CD4-positive, alpha-beta T cell treated with Interleukin-15 for 1 hour (primary cell): ENCODE data around the gene BCAR1.

Source experiments
- DNase-seq: peaks from one replicate; pipeline ENCODE4 v3.0.0-alpha.2; 2020

The BCAR1 gene

GRCh38 chr16:75198135-75198600, 53.3 kb downstream of the BCAR1 start:
- DNase-seq, result no peak

DNA sequence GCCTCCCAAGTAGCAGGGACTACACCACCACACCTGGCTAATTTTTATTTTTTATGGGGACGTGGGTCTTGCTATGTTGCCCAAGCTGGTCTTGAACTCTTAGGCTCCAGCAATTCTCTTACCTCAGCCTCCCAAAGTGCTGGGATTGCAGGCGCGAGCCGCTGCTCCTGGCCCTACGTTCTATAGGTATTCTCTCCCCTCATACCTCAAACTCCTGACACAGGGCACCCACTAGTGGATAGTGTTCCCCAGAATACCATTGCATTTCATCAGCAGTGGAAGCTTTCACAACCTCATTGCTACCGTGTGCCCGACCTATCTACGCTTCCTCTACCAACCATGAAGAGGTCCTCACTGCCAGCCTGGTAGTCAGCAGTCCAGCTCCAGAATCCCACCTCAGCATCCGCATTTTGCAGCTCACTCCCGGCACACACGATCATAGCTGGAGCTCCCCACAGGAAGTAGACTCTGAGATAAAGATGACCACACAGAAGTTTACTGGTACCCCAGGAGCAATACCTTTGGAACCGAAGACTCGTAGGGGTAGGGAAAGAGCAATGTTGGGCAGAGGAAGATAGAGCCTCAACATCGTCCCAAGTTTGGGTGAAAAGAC, 53.8 kb downstream of the BCAR1 start:
- DNase-seq, result no peak

DNA sequence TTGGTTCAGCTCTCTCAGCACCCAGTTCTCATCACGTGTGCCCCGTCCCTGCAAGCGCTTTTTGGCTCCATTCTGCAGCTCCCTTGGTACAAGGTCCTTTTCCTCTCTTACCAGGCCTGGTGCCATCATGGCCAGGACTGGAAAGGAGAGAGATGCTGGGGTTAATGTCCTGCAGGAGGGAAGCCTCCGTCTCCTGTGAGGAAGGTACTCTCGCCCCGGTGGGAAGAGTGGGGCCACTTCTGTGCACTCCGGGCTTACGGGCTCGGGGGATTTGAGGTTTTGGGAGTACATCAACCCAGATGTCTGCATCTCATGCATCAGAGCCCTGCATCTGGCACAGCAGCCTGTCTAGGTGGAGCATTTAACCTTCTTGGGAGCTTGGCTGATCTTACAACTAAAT, 54.6 kb downstream of the BCAR1 start:
- DNase-seq, result no peak

- no peak for DNase-seq
Measured at GRCh38 chr16:75195811-75196790, 55.3 kb downstream of the BCAR1 start.

DNA sequence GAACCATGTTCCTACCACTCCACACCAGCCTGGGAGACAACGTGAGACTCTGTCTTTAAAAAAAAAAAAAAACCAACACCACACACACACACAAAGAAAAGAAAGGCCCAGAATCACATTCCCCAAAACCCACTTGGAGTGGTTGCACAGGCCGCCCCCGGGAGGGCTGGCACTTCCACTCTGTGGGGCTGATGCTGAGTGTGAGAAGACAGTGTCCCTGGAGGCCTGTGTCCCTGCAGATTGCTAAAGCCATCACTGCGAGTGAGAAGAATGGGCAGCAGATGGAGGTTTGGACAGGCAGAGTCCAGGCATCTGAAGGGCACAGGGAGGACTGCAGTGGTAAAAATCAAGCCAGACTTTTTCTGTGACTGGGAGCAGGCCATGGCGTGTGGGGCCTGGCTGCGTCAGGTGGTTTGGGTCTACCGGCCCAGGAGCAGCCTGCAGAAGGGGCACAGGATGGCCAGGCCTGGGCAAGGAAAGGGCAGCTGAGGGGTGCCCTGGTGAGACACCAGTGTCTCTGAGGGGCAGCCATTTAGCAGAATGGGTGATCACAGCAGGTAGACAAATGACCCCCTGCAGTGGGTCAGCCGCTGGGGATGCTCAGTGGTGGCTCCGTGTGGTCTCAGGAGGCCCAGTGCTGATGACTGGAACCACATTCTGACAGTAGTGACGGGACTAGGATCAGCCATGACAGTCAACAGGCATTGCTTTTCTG, 57.5 kb downstream of the BCAR1 start:
- DNase-seq, result no peak

DNA sequence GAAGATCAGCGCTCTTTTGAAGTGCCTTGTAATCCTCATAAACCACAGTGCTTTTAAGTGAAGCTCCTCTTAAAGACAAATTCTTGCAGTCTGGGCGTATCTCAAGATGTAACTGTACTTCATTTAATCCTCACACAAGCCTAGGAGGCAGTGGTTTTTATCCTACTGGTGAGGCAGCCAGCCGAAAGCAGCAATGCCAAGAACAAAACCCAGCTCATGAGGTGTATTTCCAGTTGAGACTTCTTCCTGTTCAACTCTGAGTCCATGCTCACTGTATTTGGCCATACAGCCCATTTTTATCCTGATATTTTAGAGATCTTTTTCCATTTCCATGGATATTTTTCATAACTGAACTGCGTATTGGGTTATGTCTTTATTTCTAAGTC, 58.2 kb downstream of the BCAR1 start:
- DNase-seq, result no peak

GRCh38 chr16:75192606-75193264, 58.7 kb downstream of the BCAR1 start:
- DNase-seq, result no peak

DNA sequence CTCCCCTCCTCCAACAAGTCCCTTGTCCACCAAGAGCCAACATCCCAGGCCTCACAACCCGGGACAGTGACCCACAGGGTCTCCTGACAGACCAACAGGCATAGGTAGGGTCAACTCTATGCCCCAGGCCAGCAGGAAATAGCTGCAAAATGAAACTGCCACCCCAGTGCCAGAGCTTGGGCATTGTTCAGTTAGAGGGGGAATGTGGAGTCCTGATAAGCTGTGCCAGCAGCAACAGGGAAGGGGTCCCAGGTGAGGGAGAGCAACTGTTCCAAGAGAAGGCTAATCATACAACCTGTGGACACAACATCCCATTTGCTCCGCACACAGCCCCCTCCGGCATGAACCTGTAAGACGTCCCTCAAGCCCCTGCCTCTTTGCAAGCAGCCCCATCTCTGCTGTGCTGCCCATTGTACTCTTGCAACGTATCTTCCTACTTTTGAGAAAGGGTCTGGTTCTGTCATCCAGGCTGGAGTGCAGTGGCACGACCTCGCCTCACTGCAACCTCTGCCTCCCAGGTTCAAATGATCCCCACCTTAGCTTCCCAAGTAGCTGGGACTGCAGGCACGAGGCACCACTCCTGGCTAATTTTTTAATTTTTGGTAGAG, 61.7 kb downstream of the BCAR1 start:
- DNase-seq, result no peak

GRCh38 chr16:75188832-75189477, 62.5 kb downstream of the BCAR1 start:
- no peak for DNase-seq

GRCh38 chr16:75181630-75182029, 69.8 kb downstream of the BCAR1 start:
- DNase-seq, result no peak

DNA sequence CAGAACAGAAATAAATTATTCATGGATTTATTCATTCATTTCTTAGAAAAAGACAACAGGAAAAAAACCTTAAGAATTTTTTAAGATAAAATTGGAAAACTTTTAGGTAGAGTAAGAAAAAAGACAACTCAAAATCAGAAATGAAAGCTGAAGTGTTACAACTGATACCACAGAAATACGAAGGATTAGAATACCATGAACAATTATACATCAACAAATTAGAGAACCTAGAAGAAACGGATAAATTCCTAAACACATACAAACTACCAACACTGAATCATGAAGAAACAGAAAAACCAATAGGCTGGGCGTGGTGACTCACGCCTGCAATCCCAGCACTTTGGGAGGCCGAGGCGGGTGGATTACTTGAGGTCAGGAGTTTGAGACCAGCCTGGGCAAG, 72.2 kb downstream of the BCAR1 start:
- DNase-seq, result no peak
